DND-41 (cell line): Measurements from ENCODE around the gene SOX13.
"Not testable (repeated sequence)": the region's sequence is repeated elsewhere in the genome, so short reads cannot be mapped to it uniquely, and the experiment has no call there.

Experiments
- ATAC-seq: fragments of 200-7000 bp; cut with Tn5 transposase; 3 replicates; pipeline ENCODE4 v1.9.1; 2021; ENCODE audit warnings: low read depth; ENCODE audit not compliant: insufficient read depth
- DNase-seq: peaks from one replicate; pipeline ENCODE4 v3.0.0-alpha.2; 2020
- H2AFZ ChIP-seq: 2 replicates; pipeline ENCODE4 v1.6.0; 2012; ENCODE audit warnings: low read depth, low read length
- H3K27ac ChIP-seq: 2 replicates; pipeline ENCODE4 v1.5.1; 2012; ENCODE audit warnings: low read length, inconsistent platforms
- H3K27me3 ChIP-seq: fragments of 200-600 bp; sonication (generic); 2 replicates; pipeline ENCODE4 v1.6.0; 2012; ENCODE audit warnings: low read length, mild to moderate bottlenecking, inconsistent platforms; ENCODE audit not compliant: insufficient read depth, poor library complexity
- H3K36me3 ChIP-seq: 2 replicates; pipeline ENCODE4 v1.5.1; 2012; ENCODE audit warnings: low read length, inconsistent platforms; ENCODE audit not compliant: insufficient read depth
- H3K4me1 ChIP-seq: 2 replicates; pipeline ENCODE4 v1.5.1; 2012; ENCODE audit warnings: mild to moderate bottlenecking, low read length; ENCODE audit not compliant: insufficient read depth
- H3K4me2 ChIP-seq: 2 replicates; pipeline ENCODE4 v1.6.0; 2012; ENCODE audit warnings: mild to moderate bottlenecking, moderate library complexity, low read length, inconsistent platforms; ENCODE audit not compliant: insufficient read depth
- H3K4me3 ChIP-seq, 2 experiments: fragments of 200-600 bp in 1 of 2; shearing (Covaris generic) in 1 of 2; 2 replicates each; pipeline ENCODE4 v1.5.1; 2012 to 2016; ENCODE audit warnings: inconsistent platforms in 2 of 2, low read length in 2 of 2, mild to moderate bottlenecking in 2 of 2, low read depth in 1 of 2, moderate library complexity in 1 of 2
- H3K79me2 ChIP-seq: 2 replicates; pipeline ENCODE4 v1.6.0; 2012; ENCODE audit warnings: low read length, inconsistent platforms; ENCODE audit not compliant: insufficient read depth
- H3K9ac ChIP-seq: 2 replicates; pipeline ENCODE4 v1.6.0; 2012; ENCODE audit warnings: low read depth, mild to moderate bottlenecking, inconsistent platforms, low read length, moderate library complexity
- H3K9me3 ChIP-seq: 2 replicates; pipeline ENCODE4 v1.5.1; 2012; ENCODE audit warnings: low read length, moderate library complexity, mild to moderate bottlenecking, inconsistent platforms; ENCODE audit not compliant: insufficient read depth, severe bottlenecking
- H4K20me1 ChIP-seq: 2 replicates; pipeline ENCODE4 v1.6.0; 2012; ENCODE audit warnings: low read length; ENCODE audit not compliant: insufficient read depth
- EZH2 ChIP-seq: IDR thresholded peaks from 3 replicates; pipeline ENCODE4 v1.6.1; 2012; ENCODE audit warnings: borderline replicate concordance, low read depth, mild to moderate bottlenecking, moderate library complexity, low read length, inconsistent platforms; ENCODE audit not compliant: severe bottlenecking
- TF ChIP-seq, protein P1 (sequence below): IDR thresholded peaks from 2 replicates; pipeline ENCODE4 v1.5.1; 2012; ENCODE audit warnings: borderline replicate concordance, low read length, moderate library complexity, mild to moderate bottlenecking; ENCODE audit not compliant: poor library complexity, severe bottlenecking; ENCODE audit errors: extremely low read depth

SOX13 gene

GRCh38 chr1:204096931-204097330 is 24.0 kb downstream of the SOX13 start:
- ATAC-seq (no peak), DNase-seq (no peak)
- no peaks in the 10 kb centered on the region for H3K79me2 ChIP-seq
- H2AFZ ChIP-seq: no peak overlapping the region
- no peak for TF ChIP-seq EZH2
- TF ChIP-seq, protein P1, sequence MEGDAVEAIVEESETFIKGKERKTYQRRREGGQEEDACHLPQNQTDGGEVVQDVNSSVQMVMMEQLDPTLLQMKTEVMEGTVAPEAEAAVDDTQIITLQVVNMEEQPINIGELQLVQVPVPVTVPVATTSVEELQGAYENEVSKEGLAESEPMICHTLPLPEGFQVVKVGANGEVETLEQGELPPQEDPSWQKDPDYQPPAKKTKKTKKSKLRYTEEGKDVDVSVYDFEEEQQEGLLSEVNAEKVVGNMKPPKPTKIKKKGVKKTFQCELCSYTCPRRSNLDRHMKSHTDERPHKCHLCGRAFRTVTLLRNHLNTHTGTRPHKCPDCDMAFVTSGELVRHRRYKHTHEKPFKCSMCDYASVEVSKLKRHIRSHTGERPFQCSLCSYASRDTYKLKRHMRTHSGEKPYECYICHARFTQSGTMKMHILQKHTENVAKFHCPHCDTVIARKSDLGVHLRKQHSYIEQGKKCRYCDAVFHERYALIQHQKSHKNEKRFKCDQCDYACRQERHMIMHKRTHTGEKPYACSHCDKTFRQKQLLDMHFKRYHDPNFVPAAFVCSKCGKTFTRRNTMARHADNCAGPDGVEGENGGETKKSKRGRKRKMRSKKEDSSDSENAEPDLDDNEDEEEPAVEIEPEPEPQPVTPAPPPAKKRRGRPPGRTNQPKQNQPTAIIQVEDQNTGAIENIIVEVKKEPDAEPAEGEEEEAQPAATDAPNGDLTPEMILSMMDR: no peak
- H3K4me1 ChIP-seq: no peaks in the 10 kb centered on the region
- H3K9me3 ChIP-seq: no peaks in the 10 kb centered on the region
- H3K4me2 ChIP-seq: no peak overlapping the region
- H4K20me1 ChIP-seq: no peaks in the 10 kb centered on the region
- no peak overlapping the region for H3K27ac ChIP-seq
- no peaks in the 10 kb centered on the region for H3K36me3 ChIP-seq
- H3K9ac ChIP-seq: no peak overlapping the region
- no peak overlapping the region for H3K4me3 ChIP-seq
- no peaks in the 10 kb centered on the region for H3K27me3 ChIP-seq

GRCh38 chr1:204098683-204099082 is 25.8 kb downstream of the SOX13 start:
- Histone ChIP-seq H3K9me3 (no peaks in the 10 kb centered on the region), H2AFZ (no peak overlapping the region), H3K79me2 (no peaks in the 10 kb centered on the region), H3K4me1 (no peaks in the 10 kb centered on the region), H4K20me1 (no peaks in the 10 kb centered on the region), H3K27me3 (no peaks in the 10 kb centered on the region), H3K4me3 (no peak overlapping the region), H3K27ac (no peak overlapping the region), H3K4me2 (no peak overlapping the region), H3K9ac (no peak overlapping the region), H3K36me3 (no peaks in the 10 kb centered on the region)
- TF ChIP-seq EZH2: no peak
- TF ChIP-seq, protein P1: no peak
- DNase-seq (no peak), ATAC-seq (no peak)

DNA sequence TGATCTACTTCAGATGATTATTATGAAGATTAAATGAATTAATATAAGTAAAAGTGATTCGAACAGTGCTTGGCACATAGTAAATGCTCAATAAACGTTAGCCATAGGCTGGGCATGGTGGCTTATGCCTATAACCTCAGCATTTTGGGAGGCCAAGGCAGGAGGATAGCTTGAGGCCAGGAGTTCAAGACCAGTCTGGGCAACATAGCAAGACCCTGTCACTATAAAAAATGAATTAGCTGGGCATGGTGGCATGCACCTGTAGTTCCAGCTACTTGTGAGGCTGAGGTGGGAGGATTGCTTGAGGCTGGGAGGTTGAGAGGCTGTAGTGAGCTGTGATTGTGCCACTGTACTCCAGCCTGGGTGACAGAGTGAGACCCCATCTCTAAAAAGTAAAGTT is 26.8 kb downstream of the SOX13 start:
- peaks cover 10% of the 10 kb centered on the region for H3K4me1 ChIP-seq
- not testable (repeated sequence) for DNase-seq, H3K79me2 ChIP-seq, H3K4me2 ChIP-seq, H3K36me3 ChIP-seq, H3K9ac ChIP-seq, H3K27ac ChIP-seq, H4K20me1 ChIP-seq, H3K27me3 ChIP-seq, H3K9me3 ChIP-seq, H3K4me3 ChIP-seq, H2AFZ ChIP-seq, ATAC-seq

- DNase-seq (no peak), ATAC-seq (no peak)
- Histone ChIP-seq H3K4me3 (no peak overlapping the region), H3K36me3 (no peaks in the 10 kb centered on the region), H3K4me1 (peaks cover 15% of the 10 kb centered on the region), H3K4me2 (no peak overlapping the region), H3K9me3 (no peaks in the 10 kb centered on the region), H3K27ac (no peak overlapping the region), H3K27me3 (no peaks in the 10 kb centered on the region), H3K9ac (no peak overlapping the region), H4K20me1 (no peaks in the 10 kb centered on the region), H3K79me2 (no peaks in the 10 kb centered on the region), H2AFZ (no peak overlapping the region)
- TF ChIP-seq, protein P1: no peak
- TF ChIP-seq EZH2: no peak
Observed at GRCh38 chr1:204102029-204102611, 29.2 kb downstream of the SOX13 start.
